Dedifferentiated amniotic fluid mesenchymal stem cell (primary cell): ENCODE results near the gene HBE1.
"Not testable (repeated sequence)": the region's sequence is repeated elsewhere in the genome, so short reads cannot be mapped to it uniquely, and the experiment has no call there.

Source experiments
- DNase-seq: peaks from one replicate; pipeline ENCODE4 v3.0.0-alpha.2; 2016; ENCODE audit errors: extremely low spot score

Gene HBE1

GRCh38 chr11:5253440-5253839 lies 16.3 kb downstream of the HBE1 start:
- not testable (repeated sequence) for DNase-seq

- no peak for DNase-seq
These were observed 16.9 kb downstream of the HBE1 start for GRCh38 chr11:5252919-5253265.

DNA sequence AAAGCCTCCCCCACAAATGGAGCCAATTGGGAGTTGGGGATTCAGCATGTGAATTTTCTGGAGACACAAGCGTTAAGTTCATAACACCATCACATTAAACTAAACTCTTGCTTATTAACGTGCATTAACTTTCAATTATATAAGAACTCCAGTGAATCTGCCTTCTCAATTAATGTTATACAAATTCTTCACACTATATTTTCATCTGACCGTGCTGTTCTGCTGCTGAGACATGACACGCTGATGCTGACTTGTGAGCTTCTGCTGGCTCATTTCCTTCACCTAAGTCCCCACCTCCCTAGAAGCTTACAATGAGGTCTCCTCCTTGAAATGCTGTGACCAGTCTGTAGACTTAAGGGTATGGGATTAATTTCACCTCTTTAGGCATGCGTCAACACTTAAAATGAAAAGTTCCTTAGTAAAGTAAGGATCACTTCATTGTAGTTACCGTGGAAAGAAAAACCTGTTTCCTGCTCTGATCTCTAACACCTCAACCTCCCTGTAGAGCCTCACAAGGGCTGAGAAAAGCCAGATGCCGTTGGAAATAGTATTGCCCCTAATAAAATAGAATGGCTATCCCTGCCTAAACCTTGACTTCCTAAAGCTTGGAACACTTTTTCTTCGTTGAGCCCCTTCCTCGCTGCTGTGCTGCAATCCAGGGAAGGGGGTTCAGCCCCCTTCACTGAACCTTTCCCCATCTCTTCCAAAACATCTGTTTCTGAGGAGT lies 17.4 kb downstream of the HBE1 start:
- no peak for DNase-seq

- no peak for DNase-seq
These were observed 18.0 kb downstream of the HBE1 start for GRCh38 chr11:5251746-5252145.

GRCh38 chr11:5250543-5251204 lies 19.1 kb downstream of the HBE1 start:
- no peak for DNase-seq

DNA sequence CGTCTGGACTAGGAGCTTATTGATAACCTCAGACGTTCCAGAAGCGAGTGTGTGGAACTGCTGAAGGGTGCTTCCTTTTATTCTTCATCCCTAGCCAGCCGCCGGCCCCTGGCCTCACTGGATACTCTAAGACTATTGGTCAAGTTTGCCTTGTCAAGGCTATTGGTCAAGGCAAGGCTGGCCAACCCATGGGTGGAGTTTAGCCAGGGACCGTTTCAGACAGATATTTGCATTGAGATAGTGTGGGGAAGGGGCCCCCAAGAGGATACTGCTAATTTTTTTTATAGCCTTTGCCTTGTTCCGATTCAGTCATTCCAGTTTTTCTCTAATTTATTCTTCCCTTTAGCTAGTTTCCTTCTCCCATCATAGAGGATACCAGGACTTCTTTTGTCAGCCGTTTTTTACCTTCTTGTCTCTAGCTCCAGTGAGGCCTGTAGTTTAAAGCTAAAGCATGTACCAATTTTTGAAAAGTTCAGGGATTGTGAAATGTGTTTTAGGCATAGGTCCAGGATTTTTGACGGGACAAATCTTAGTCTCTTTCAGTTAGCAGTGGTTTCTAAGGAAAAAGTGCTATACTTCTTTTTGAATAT lies 19.8 kb downstream of the HBE1 start, which contains the start of gene HBG1:
TSS of gene HBG1 (minus strand) at position 51 of the 590 bp plus-strand sequence. CDS start 53 bp downstream, outside the sequence.
- DNase-seq, result not testable (repeated sequence)

DNA sequence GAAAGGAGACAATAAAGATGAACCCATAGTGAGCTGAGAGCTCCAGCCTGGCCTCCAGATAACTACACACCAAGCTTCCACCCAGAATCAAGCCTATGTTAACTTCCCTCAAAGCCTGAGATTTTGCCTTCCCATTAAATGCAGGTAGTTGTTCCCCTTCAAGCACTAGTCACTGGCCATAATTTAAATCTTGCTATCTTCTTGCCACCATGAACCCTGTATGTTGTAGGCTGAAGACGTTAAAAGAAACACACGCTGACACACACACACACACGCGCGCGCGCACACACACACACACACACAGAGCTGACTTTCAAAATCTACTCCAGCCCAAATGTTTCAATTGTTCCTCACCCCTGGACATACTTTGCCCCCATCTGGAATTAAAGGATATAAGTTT lies 21.2 kb downstream of the HBE1 start:
- DNase-seq, result not testable (repeated sequence)

DNA sequence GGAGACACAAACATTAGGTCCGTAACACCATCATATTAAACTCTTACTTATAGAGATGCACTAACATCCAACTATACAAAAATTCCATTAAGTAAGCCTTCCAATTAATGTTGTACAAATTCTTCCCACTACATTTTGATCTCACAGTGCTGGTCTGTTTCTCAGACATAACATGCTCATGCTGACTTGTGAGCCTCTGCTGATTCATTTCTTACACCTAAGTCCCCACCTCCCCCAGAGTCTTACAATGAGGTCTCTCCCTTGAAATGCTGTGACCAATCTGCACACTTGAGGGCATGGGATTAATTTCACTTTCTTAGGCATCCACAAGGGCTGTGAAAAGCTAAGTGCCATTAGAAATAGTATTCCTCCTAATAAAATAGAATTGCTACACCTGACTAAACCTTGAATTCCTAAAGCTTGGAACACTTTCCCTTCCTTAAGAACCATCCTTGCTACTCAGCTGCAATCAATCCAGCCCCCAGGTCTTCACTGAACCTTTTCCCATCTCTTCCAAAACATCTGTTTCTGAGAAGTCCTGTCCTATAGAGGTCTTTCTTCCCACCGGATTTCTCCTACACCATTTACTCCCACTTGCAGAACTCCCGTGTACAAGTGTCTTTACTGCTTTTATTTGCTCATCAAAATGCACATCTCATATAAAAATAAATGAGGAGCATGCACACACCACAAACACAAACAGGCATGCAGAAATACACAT lies 22.1 kb downstream of the HBE1 start:
- no peak for DNase-seq

DNA sequence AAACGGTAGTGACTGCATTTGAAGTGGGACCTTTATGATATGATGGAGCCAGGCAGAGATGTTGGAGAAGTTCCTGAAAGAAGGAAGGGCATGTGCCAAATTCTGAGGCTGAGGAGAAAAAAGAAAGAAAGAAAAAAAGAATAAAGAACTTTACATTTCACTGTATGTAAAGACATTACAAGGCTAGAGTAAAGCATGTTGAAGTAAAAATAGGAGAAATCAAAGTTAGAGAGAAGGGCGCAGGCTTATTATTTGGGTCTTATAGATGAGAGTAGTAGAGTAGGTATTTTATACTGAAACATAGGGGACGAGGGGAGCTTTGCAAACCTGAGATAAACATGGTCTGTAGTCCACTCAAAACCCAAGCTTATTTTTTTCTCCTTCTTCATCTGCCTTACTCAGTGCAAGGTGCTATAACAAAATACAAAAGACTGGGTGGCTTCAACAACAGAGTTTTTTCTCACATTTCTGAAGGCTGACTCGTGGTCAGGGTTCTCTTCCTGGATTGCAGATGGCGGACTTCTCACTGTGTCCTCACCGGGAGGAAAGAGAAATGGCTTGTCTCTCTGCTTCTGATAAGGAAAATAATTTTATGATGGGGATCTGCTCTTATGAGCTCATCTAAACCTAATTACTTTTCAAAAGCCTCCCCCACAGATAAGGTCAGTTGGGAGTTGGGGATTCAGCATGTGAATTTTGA lies 22.8 kb downstream of the HBE1 start:
- DNase-seq, result no peak

- no peak for DNase-seq
These were observed 24.6 kb downstream of the HBE1 start for GRCh38 chr11:5245155-5245554.

DNA sequence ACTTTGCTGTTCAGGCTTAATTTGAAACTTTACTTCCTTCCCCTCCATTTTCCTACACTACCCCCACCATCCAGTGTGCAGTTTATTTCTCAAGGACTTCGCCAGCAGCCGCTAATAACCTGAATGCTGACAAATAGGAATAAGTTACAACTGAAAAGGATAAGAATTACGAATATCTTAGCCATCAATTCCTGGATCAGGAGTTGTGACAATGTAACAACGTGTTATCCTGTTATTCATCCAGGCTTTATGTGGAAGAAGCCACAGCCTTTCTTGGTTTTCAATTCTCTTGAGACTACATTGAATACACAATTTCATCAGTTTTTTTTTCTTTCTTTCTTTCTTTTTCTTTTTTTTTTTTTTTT lies 25.9 kb downstream of the HBE1 start:
- no peak for DNase-seq

DNA sequence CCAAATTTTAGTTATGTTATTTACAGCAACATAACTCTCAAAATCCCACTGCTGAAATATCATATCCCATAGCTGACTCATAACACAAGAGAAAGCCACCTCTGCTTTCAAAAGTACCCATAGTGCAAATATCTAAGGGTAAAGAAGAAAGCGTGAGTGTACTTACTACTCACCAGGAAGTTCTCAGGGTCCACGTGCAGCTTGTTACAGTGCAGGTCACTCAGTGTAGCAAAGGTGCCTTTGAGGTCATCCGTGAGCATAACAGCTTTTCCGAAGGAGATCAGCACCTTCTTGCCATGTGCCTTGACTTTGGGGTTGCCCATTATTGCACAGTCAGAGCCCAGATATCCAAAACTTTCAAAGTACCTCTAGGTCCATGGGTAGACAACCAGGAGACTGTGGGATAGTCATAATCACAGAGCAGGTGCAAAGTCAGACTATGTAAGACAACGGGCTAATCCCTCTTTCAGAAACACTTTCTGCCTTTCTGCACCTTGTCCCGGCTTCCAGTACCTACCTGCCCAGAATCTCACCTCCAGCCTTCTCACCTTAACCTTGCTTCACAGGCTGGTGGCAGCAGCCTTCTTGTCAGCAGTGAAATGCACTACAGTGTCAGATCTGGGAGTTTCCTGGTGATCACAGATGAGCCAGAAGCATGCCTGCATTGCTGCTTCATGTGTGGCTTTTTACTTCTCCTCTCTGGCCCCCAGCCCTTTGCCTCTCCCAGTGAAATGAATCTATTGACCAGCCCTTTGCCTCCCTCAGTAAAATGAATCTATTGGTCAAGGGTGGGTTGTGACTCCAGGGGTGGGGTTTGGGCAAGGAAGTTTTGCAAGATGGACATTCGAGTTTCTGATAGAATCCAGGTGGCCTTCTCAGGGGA lies 26.6 kb downstream of the HBE1 start:
- no peak for DNase-seq

DNA sequence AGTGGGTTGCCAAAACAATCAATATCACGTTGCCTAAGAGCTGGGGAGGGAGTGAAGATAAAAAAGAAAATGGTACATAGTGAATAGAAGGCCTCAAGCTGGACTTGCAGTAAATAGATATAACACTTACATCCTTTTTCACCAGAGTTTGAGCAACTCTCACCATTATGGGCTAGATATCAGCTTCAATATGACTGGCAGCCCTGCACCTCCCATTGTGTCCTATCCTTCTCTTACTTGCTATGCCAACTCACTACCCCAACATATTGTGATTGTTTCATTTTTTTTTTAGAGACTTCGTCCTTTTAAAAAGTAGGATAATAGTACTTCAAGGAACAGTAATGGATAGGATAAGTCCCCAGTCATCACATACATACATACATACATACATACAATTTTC lies 27.5 kb downstream of the HBE1 start:
- DNase-seq, result no peak

GRCh38 chr11:5241458-5241857 lies 28.3 kb downstream of the HBE1 start:
- no peak for DNase-seq

GRCh38 chr11:5240458-5240857 lies 29.3 kb downstream of the HBE1 start:
- no peak for DNase-seq

DNA sequence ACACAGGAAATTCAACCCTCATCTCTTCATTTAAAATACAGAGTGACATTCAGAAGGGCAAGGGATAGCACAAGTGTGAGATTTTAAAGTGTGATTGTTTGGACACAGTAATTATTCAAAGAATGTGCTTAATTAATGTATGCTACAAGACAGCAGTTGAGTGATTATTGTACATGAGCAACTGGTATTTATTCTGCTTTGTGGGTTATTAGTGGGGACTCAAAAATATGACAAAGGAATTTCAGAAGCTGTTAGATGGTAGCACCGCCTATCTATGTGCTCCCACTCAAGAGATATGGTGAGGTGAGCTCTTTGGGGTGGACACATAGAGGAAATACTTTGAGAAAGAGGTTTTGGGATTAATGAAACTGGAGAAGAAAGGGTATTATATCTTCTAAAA lies 29.7 kb downstream of the HBE1 start:
- no peak for DNase-seq

DNA sequence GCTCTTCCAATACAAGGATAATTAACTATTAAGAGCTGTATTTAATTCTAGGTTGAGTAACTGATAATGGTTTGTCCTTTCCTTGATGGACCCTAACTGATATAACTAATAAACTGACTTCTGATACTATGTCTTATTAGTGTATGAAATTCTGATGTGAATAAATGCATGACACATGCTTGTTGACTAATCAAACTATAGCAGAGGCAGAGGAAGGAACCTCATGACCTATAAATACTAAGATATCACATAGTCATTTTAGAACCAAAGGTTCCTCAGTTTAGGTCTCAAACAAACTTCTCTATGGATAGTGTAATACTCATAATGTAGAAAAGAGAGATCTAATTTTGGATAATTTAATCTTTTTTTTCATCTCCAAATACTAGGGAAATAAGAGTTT lies 30.7 kb downstream of the HBE1 start:
- DNase-seq, result no peak

GRCh38 chr11:5238486-5238885 lies 31.3 kb downstream of the HBE1 start:
- DNase-seq, result no peak

DNA sequence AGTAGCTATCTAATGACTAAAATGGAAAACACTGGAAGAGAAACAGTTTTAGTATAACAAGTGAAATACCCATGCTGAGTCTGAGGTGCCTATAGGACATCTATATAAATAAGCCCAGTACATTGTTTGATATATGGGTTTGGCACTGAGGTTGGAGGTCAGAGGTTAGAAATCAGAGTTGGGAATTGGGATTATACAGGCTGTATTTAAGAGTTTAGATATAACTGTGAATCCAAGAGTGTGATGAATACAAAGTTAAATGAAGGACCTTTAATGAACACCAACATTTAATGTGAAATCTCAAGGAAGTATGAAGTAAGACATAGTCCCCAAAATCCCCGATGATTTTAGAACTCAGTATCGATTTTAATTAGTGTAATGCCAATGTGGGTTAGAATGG lies 32.3 kb downstream of the HBE1 start:
- DNase-seq, result no peak

GRCh38 chr11:5235364-5236095 lies 34.2 kb downstream of the HBE1 start:
- no peak for DNase-seq
